Right lobe of liver (tissue), 6 donors: ENCODE data around the gene TCL1A. TPM values are rescaled to one million over a fixed set of nuclear protein-coding genes. Genes with fewer than 3 reads are reported as not detected.

ENCODE experiments used
- ATAC-seq, 4 donors: fragments of 200-7000 bp; cut with Tn5 transposase; one replicate each; pipeline ENCODE4 v1.9.1; 2020; ENCODE audit warnings: mild to moderate bottlenecking in 4 of 4, moderate library complexity in 4 of 4
- DNase-seq, 3 donors: peaks; one replicate each; pipeline ENCODE4 v3.0.0-alpha.2; 2020
- H3K27ac ChIP-seq, 3 donors: fragments of 200-600 bp; one replicate each; pipeline ENCODE4 v1.8.0; 2022
- H3K27me3 ChIP-seq, 2 donors: fragments of 200-600 bp; one replicate each; pipeline ENCODE4 v1.8.0; 2022
- H3K36me3 ChIP-seq, 4 donors: fragments of 200-600 bp; sonication (generic) in 1 of 4; one replicate each; pipeline versions ENCODE4 v1.5.1 to v1.8.0; 2017 to 2022; ENCODE audit warnings: control low read depth in 1 of 4
- H3K4me1 ChIP-seq, 4 donors: fragments of 200-600 bp; sonication (generic) in 1 of 4; one replicate each; pipeline versions ENCODE4 v1.5.1 to v1.8.0; 2017 to 2022; ENCODE audit warnings: control low read depth in 1 of 4
- H3K4me3 ChIP-seq, 3 donors: fragments of 200-600 bp; one replicate each; pipeline ENCODE4 v1.8.0; 2022
- H3K9me3 ChIP-seq, 4 donors: fragments of 200-600 bp; sonication (generic) in 1 of 4; one replicate each; pipeline versions ENCODE4 v1.5.1 to v1.8.0; 2017 to 2022; ENCODE audit warnings: control low read depth in 1 of 4
- POLR2A ChIP-seq: fragments of 450-650 bp; IDR thresholded peaks from one replicate; pipeline ENCODE4 v1.6.1; 2017; ENCODE audit warnings: antibody characterized with exemption, mild to moderate bottlenecking
- WGBS: methylation state at CpG from one replicate; pipeline ENCODE4 v1.1.6; 2018; ENCODE audit warnings: low coverage, low lambda C conversion rate; ENCODE audit not compliant: insufficient coverage; ENCODE audit errors: missing lambda C conversion rate; 5-methylcytosine and 5-hydroxymethylcytosine counted together
- intact Hi-C, 2 donors: fragments of 100-400 bp; cut with DNase I; formaldehyde crosslinking; loops; one replicate each; pipeline versions ENCODE4 v1.11.2 to v1.14.1; 2022
- total RNA-seq, 6 experiments: library from RNA; depleted of rRNA in 2 of 6; stranded (reverse); fragments of >200 nt in 2 of 6; fragmentation: NEBNext Ultra II Directional in 3 of 6; extraction: Animal tissue kit (Norgen Biotek cat#: 25700) in 3 of 6; gene quantifications; one replicate each; pipeline versions ENCODE4 v1.1.0 to v1.2.4, GENCODE V29; 2016 to 2023
- TF ChIP-seq, protein P1 (sequence below), 4 donors: fragments of 200-600 bp in 3 of 4; fragments of 450-650 bp in 1 of 4; IDR thresholded peaks; one replicate each; pipeline versions ENCODE4 v1.5.1 to v1.8.0; 2016 to 2022; ENCODE audit warnings: antibody characterized with exemption in 4 of 4, mild to moderate bottlenecking in 2 of 4
- donor health status: DM: no; HTN: yes; CAD: no.
- donor health status: DM: no; HTN: no; CAD: no.
- donor health status: DM: no; HTN: no; CAD: no.
- donor health status: DM: no; HTN: yes; CAD: no.
- donor health status: DM: no; HTN: yes; CAD: no.

The TCL1A gene
- total RNA-seq, 6 experiments from 2014 or later, result 0.15 TPM; not detected in 5

DNA sequence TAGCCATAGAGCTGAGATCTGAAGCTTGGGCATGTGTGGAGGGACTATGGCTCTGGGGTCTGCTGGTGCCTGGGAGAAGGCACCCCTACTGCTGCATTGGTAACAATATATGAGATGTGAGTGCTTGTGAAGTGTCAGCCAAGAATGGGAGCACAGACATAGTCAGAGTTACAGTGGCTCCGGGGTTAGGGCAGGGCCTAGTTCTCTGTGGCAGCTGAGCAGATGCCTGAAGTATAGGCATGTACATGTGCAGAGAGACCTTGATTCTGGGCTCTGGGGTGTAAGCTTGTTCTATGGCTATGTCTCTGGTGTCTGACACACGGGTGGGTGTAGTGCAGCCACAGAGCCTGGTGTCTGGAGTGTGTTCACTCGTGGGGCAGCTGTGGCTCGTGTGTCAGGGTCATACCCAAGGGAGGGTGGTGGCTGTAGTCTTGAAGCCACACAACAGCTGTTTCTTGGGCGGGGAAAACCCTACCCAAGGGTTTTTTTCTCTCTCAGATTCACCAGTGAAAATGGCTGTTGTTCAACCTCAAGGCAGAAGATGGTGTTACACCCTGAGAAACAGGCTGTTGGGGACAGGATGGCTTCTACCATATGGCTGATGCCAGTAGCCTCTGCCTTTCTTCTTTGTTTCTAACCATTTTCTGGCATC is 11.9 kb upstream of the TCL1A start:
- DNase-seq (no peak), ATAC-seq (no peak)
- H3K4me1 ChIP-seq, result no peaks in the 10 kb centered on the region
- intact Hi-C loops, result no loop called here
- TF ChIP-seq, protein P1, sequence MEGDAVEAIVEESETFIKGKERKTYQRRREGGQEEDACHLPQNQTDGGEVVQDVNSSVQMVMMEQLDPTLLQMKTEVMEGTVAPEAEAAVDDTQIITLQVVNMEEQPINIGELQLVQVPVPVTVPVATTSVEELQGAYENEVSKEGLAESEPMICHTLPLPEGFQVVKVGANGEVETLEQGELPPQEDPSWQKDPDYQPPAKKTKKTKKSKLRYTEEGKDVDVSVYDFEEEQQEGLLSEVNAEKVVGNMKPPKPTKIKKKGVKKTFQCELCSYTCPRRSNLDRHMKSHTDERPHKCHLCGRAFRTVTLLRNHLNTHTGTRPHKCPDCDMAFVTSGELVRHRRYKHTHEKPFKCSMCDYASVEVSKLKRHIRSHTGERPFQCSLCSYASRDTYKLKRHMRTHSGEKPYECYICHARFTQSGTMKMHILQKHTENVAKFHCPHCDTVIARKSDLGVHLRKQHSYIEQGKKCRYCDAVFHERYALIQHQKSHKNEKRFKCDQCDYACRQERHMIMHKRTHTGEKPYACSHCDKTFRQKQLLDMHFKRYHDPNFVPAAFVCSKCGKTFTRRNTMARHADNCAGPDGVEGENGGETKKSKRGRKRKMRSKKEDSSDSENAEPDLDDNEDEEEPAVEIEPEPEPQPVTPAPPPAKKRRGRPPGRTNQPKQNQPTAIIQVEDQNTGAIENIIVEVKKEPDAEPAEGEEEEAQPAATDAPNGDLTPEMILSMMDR (IDR thresholded peaks at IDR 0.05), result no peak
- TF ChIP-seq POLR2A, result no peak
- no peak overlapping the region for H3K4me3 ChIP-seq
- no peaks in the 10 kb centered on the region for H3K27me3 ChIP-seq
- WGBS, result no CpG with 5 or more reads among the region's 5 CpGs
- H3K9me3 ChIP-seq, result peaks cover 0 to 5% (median 0%) of the 10 kb centered on the region in 4 donors
- no peak overlapping the region for H3K27ac ChIP-seq
- H3K36me3 ChIP-seq, result no peaks in the 10 kb centered on the region

DNA sequence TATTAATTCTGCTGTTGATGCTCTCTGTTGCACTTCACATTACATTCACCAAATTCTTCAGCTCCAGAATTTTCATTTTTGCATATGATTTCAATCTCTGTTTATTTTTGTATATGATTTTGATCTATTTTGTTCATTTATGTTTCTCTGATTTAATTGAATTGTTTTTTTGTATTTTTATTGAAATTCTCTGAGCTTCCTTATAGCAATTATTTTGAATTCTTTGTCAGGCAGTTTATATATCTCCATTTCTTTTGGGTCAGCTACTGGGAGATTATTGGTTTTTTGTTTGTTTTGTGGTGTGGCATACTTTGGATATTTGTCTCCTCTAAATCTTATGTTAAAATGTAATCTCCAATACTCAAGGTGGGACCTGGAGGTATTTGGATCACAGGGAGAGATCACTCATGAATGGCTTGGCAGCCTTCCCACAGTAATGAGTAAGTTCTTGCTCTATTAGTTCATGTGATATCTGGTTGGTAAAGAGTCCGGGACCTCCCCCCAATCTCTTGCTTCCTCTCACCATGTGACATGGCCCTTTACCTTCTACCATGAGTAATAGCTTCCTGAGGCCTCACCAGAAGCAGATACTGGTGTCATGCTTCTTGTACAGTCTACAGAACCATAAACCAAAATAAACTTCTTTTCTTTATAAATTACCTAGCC is 8.7 kb upstream of the TCL1A start:
- TF ChIP-seq, protein P1 (IDR thresholded peaks at IDR 0.05), result no peak
- no peak for TF ChIP-seq POLR2A
- no peak overlapping the region for H3K27ac ChIP-seq
- H3K27me3 ChIP-seq, result no peaks in the 10 kb centered on the region
- peaks cover 0 to 5% (median 0%) of the 10 kb centered on the region in 4 donors for H3K9me3 ChIP-seq
- ATAC-seq (no peak), DNase-seq (no peak)
- no peaks in the 10 kb centered on the region for H3K4me1 ChIP-seq
- 38% methylated on average over 1 of the region's 1 CpG for WGBS
- intact Hi-C loops, result no loop called here
- no peak overlapping the region for H3K4me3 ChIP-seq
- H3K36me3 ChIP-seq, result no peaks in the 10 kb centered on the region

DNA sequence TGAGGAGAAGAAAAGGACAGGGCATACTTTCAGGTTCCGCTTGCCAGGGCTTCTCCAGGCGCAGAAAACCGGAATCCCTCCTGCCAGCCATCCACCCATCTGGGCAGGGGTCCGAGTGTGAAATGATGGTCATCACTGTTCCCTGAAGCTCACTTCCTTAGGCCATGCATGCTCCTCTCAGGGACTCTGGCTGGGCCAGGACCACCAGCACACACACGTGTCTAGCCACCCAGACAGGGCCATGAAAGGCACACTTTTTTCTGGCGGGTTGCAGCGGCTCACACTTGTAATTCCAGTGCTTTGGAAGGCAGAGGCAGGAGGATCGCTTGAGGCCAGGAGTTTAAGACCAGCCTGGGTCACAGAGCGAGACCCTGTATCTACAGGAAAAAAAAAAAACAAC is 1.5 kb downstream of the TCL1A start:
- H3K9me3 ChIP-seq, result no peaks in the 10 kb centered on the region
- ATAC-seq (no peak), DNase-seq (no peak)
- H3K36me3 ChIP-seq, result no peaks in the 10 kb centered on the region
- intact Hi-C loops, result no loop called here
- H3K4me1 ChIP-seq, result no peaks in the 10 kb centered on the region
- TF ChIP-seq, protein P1 (IDR thresholded peaks at IDR 0.05), result no peak
- TF ChIP-seq POLR2A, result no peak
- no peak overlapping the region for H3K27ac ChIP-seq
- H3K4me3 ChIP-seq, result no peak overlapping the region
- WGBS, result 67% methylated on average over 6 of the region's 9 CpGs
- H3K27me3 ChIP-seq, result peaks cover 0 to 7% of the 10 kb centered on the region in 2 donors

DNA sequence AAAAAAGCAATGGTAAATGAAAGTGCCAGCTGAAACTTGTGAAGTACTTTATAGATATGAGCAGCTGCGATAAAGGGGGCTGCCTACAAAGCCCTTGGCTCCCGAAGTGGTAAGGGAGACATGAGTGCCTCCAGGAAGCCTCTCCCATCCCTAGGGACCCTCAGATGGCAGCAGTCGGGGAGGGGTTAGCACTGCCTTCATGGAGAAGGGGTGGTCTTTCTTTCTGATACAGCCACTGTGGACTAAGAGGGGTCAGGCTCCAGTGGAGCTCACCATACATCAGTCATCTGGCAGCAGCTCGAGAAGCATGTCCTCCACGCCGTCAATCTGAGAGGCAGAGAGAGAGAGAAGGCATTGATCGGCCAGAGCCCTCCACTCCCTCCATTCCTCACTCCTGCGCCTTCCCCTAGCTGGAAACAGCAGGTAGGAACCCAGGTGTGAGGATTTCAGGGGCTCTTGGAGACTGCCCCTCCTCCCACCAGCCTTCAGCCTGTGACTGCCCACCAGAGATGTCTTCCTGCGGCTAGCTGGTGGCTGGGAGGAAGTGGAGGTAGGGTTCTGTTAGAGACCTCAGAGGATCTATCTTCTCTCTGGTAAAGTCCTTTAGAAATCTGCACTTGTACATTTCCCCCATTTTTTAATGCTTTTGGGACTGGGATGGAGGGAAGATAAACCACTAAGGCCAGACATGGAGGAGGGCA is 2.3 kb downstream of the TCL1A start:
- Histone ChIP-seq H3K36me3 (no peaks in the 10 kb centered on the region), H3K4me1 (no peaks in the 10 kb centered on the region), H3K27me3 (peaks cover 0 to 7% of the 10 kb centered on the region in 2 donors), H3K27ac (no peak overlapping the region), H3K4me3 (no peak overlapping the region), H3K9me3 (no peaks in the 10 kb centered on the region)
- 48% methylated on average over 4 of the region's 9 CpGs for WGBS
- intact Hi-C loops, result no loop called here
- ATAC-seq, result no peak
- no peak for DNase-seq
- TF ChIP-seq, protein P1 (IDR thresholded peaks at IDR 0.05), result no peak
- TF ChIP-seq POLR2A, result no peak
